GM12891 (cell line): ENCODE measurements around the gene COPS8.

ENCODE experiments used
- POLR2A ChIP-seq: IDR thresholded peaks from 2 replicates; pipeline ENCODE4 v1.6.1; 2011; ENCODE audit warnings: low read depth, low read length, control low read depth
- TAF1 ChIP-seq: IDR thresholded peaks from 2 replicates; pipeline ENCODE4 v1.6.1; 2011; ENCODE audit warnings: low read depth, low read length, control low read depth

DNA sequence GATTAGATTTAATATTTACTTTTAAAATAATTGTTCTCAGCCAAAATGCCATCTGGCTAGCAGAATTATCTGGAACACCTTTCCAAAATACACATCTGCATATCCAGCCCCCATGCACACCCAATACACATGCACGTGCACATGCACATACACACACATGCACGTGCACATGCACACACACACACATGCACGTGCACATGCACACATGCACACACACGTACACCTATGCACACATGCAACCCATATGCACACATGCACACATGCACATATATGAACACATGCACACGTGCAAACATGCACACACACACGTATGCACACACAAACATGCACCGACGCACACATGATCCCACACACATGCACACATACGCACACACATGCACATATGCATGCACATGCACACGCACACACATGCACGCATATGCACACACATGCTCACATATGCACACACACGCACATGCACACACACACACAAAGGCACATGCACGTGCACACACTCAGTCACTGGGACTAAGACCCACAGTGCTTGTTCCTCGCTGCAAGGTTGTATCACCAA, 53.5 kb downstream of the COPS8 start:
- TF ChIP-seq POLR2A (no peak), TAF1 (no peak)
